Natural killer cell treated with Interleukin-12 subunit alpha and Interleukin-12 subunit beta and Interleukin-15 and Interleukin-18, amount 100 ng/mL, for 72 hours (primary cell): ENCODE results near the gene CCDC170. TPM values are rescaled to one million over a fixed set of nuclear protein-coding genes. Genes with fewer than 3 reads are reported as not detected.

ENCODE experiments used
- ATAC-seq, 2 donors: fragments of 150-1000 bp; cut with Tn5 transposase in 1 of 2; sonication (Bioruptor Pico), chemical (Tn5 transposase) in 1 of 2; 2 replicates each; pipeline ENCODE4 v1.10.0; 2021
- DNase-seq: peaks from one replicate; pipeline ENCODE4 v3.0.0; 2022; ENCODE audit warnings: low spot score
- H3K27ac Mint-ChIP-seq, 2 donors: 1 replicate in 1 of 2; 2 replicates in 1 of 2; pipeline ENCODE4 v1.8.0; 2022; ENCODE audit warnings: mixed read lengths in 2 of 2, mild to moderate bottlenecking in 1 of 2, moderate library complexity in 1 of 2
- H3K27me3 Mint-ChIP-seq, 2 donors: 1 replicate in 1 of 2; 2 replicates in 1 of 2; pipeline ENCODE4 v1.8.0; 2022; ENCODE audit warnings: mixed read lengths in 2 of 2
- H3K36me3 Mint-ChIP-seq: one replicate; pipeline ENCODE4 v1.8.0; 2022; ENCODE audit warnings: mixed read lengths
- H3K4me1 Mint-ChIP-seq, 2 donors: 1 replicate in 1 of 2; 2 replicates in 1 of 2; pipeline ENCODE4 v1.8.0; 2022; ENCODE audit warnings: low read depth in 2 of 2, mixed read lengths in 2 of 2, mild to moderate bottlenecking in 1 of 2
- H3K4me3 Mint-ChIP-seq: one replicate; pipeline ENCODE4 v1.8.0; 2022; ENCODE audit warnings: mixed read lengths
- H3K9me3 Mint-ChIP-seq: 2 replicates; pipeline ENCODE4 v1.8.0; 2022; ENCODE audit warnings: mixed read lengths
- total RNA-seq, 2 donors: library from RNA; stranded (reverse); gene quantifications; one replicate each; pipeline ENCODE4 v1.2.3, GENCODE V29; 2022

CCDC170 gene
- total RNA-seq, 2 donors from 2014 or later: not detected

DNA sequence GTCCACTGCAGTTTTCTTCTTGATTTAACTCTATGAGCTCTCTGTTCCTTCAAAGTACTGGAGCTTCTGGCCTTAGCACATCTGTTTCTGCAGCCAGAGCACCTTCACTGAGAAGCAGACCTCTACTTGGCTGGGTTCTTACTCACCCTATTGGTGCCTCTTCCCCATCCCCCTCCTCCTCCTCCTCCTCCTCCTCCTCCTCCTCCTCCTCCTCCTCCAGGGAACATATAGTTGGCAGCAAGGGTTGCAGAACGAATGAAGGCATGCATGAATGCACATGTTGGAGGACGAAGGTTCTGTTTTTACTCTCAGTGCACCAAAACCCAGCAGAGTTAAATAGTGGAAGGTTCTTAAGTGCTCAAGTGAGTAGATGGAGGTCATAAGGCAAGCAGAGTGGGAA lies 172.7 kb downstream of the CCDC170 start:
- no peak overlapping the region for H3K27ac Mint-ChIP-seq
- H3K36me3 Mint-ChIP-seq: no peaks in the 10 kb centered on the region
- DNase-seq (no peak), ATAC-seq (no peak)
- peaks cover 6 to 46% of the 10 kb centered on the region in 2 donors for H3K27me3 Mint-ChIP-seq
- no peaks in the 10 kb centered on the region for H3K4me1 Mint-ChIP-seq
- no peaks in the 10 kb centered on the region for H3K9me3 Mint-ChIP-seq
- H3K4me3 Mint-ChIP-seq: no peak overlapping the region

- no peak overlapping the region for H3K27ac Mint-ChIP-seq
- ATAC-seq (no peak), DNase-seq (no peak)
- H3K4me1 Mint-ChIP-seq: no peaks in the 10 kb centered on the region
- H3K9me3 Mint-ChIP-seq: no peaks in the 10 kb centered on the region
- no peak overlapping the region for H3K4me3 Mint-ChIP-seq
- H3K27me3 Mint-ChIP-seq: peaks cover 6 to 40% of the 10 kb centered on the region in 2 donors
- no peaks in the 10 kb centered on the region for H3K36me3 Mint-ChIP-seq
These were observed 175.4 kb downstream of the CCDC170 start for GRCh38 chr6:151669208-151669560.

- no peak overlapping the region for H3K27ac Mint-ChIP-seq
These were observed 176.3 kb downstream of the CCDC170 start for GRCh38 chr6:151670116-151670515.

More at GRCh38 chr6:151670116-151670515, 176.3 kb downstream of the CCDC170 start:
- ATAC-seq (no peak), DNase-seq (no peak)
- no peak overlapping the region for H3K4me3 Mint-ChIP-seq
- peaks cover 6 to 38% of the 10 kb centered on the region in 2 donors for H3K27me3 Mint-ChIP-seq
- no peaks in the 10 kb centered on the region for H3K4me1 Mint-ChIP-seq
- H3K36me3 Mint-ChIP-seq: no peaks in the 10 kb centered on the region
- no peaks in the 10 kb centered on the region for H3K9me3 Mint-ChIP-seq

Other genes with a start within 250 kb of the CCDC170 start
- gene ZBTB2, start 102.5 kb upstream of the CCDC170 start, total RNA-seq: 10 to 100 TPM; 20.4 to 23.8 TPM
- gene RMND1, start 41.9 kb upstream of the CCDC170 start, total RNA-seq: 10 to 100 TPM; 19.2 to 27.3 TPM